ENCODE results near the gene TMEM271. TPM values are rescaled to one million over a fixed set of nuclear protein-coding genes. Genes with fewer than 3 reads are reported as not detected.

TMEM271 gene
- polyA plus RNA-seq (2013): not detected in 2 replicates

- H4K91ac ChIP-seq (ENCODE audit: low read depth, low read length): no peak within 1 kb of the TSS
- no peak within 1 kb of the TSS for H3K9ac ChIP-seq (ENCODE audit: low read length)
- H2BK12ac ChIP-seq (ENCODE audit: low read length): no peak within 1 kb of the TSS
- H4K8ac ChIP-seq (ENCODE audit: low read depth, low read length): no peak within 1 kb of the TSS
- H3K27ac ChIP-seq (ENCODE audit: low read depth, low read length): no peak within 1 kb of the TSS
- H2BK5ac ChIP-seq (ENCODE audit: low read depth, low read length, poor library complexity): no peak within 1 kb of the TSS
- no peaks in the 10 kb centered on the region for H3K79me1 ChIP-seq (ENCODE audit: low read length)
- peaks cover 2 to 5% of the 10 kb centered on the region in 2 experiments for H3K4me1 ChIP-seq (ENCODE audit: control insufficient read depth in 1 of 2, insufficient read depth in 2 of 2, low read length in 2 of 2)
- H3K18ac ChIP-seq (ENCODE audit: low read length): no peak within 1 kb of the TSS
- H3K36me3 ChIP-seq (ENCODE audit: control insufficient read depth in 1 of 2, insufficient read depth in 2 of 2, low read length in 2 of 2): no peaks in the 10 kb centered on the region
- H3K4me3 ChIP-seq (ENCODE audit: low read depth, low read length): no peak within 1 kb of the TSS
- no peak within 1 kb of the TSS for H2AFZ ChIP-seq (ENCODE audit: insufficient read depth, low read length, poor library complexity)
- no CpG with 5 or more reads among the region's 60 CpGs for WGBS (ENCODE audit: extremely low coverage, insufficient coverage, insufficient read length)
- no peak within 1 kb of the TSS for H3K23ac ChIP-seq (ENCODE audit: low read length)
- no peak within 1 kb of the TSS for H4K12ac ChIP-seq (ENCODE audit: low read depth, low read length)
- H3K14ac ChIP-seq (ENCODE audit: low read length): no peak within 1 kb of the TSS
- no peak within 1 kb of the TSS for H3K4ac ChIP-seq (ENCODE audit: low read depth, low read length)
- no peak within 1 kb of the TSS for H2AK5ac ChIP-seq (ENCODE audit: low read length)
- peak within 1 kb of the TSS; percentile 41 for H3K4me2 ChIP-seq (ENCODE audit: low read length)
- H3K79me2 ChIP-seq (ENCODE audit: control insufficient read depth, insufficient read depth, low read length, poor library complexity): no peaks in the 10 kb centered on the region
- peaks cover 17% of the 10 kb centered on the region for H3K9me3 ChIP-seq (ENCODE audit: insufficient read depth, low read depth, low read length)
- H3K27me3 ChIP-seq (ENCODE audit: insufficient read depth, low read length): peaks cover 70% of the 10 kb centered on the region
- no peak for DNase-seq
- no peak within 1 kb of the TSS for H2BK120ac ChIP-seq (ENCODE audit: insufficient read depth, low read length, poor library complexity)
Measured at GRCh38 chr4:576245-576821, at the start of gene TMEM271. Gene TMEM271, minus strand, starts transcription at chr4:576295. Its CDS starts 233 bp downstream, at chr4:576062.

- no peak overlapping the region for H4K91ac ChIP-seq (ENCODE audit: low read depth, low read length)
- no peak overlapping the region for H3K4me3 ChIP-seq (ENCODE audit: low read depth, low read length)
- DNase-seq: no peak
- H2AFZ ChIP-seq (ENCODE audit: insufficient read depth, low read length, poor library complexity): no peak overlapping the region
- no peak overlapping the region for H3K18ac ChIP-seq (ENCODE audit: low read length)
- H3K4me1 ChIP-seq (ENCODE audit: control insufficient read depth in 1 of 2, insufficient read depth in 2 of 2, low read length in 2 of 2): peaks cover 6% of the 10 kb centered on the region in 2 experiments
- H3K27ac ChIP-seq (ENCODE audit: low read depth, low read length): no peak overlapping the region
- H3K36me3 ChIP-seq (ENCODE audit: control insufficient read depth in 1 of 2, insufficient read depth in 2 of 2, low read length in 2 of 2): no peaks in the 10 kb centered on the region
- no peaks in the 10 kb centered on the region for H3K27me3 ChIP-seq (ENCODE audit: insufficient read depth, low read length)
- H3K9ac ChIP-seq (ENCODE audit: low read length): no peak overlapping the region
- no peaks in the 10 kb centered on the region for H3K79me2 ChIP-seq (ENCODE audit: control insufficient read depth, insufficient read depth, low read length, poor library complexity)
- no peak overlapping the region for H3K14ac ChIP-seq (ENCODE audit: low read length)
- no peak overlapping the region for H4K12ac ChIP-seq (ENCODE audit: low read depth, low read length)
- H4K8ac ChIP-seq (ENCODE audit: low read depth, low read length): no peak overlapping the region
- no peak overlapping the region for H2BK5ac ChIP-seq (ENCODE audit: low read depth, low read length, poor library complexity)
- H3K79me1 ChIP-seq (ENCODE audit: low read length): no peaks in the 10 kb centered on the region
- no peak overlapping the region for H2BK120ac ChIP-seq (ENCODE audit: insufficient read depth, low read length, poor library complexity)
- H3K9me3 ChIP-seq (ENCODE audit: insufficient read depth, low read depth, low read length): no peaks in the 10 kb centered on the region
- H3K23ac ChIP-seq (ENCODE audit: low read length): no peak overlapping the region
- H3K4me2 ChIP-seq (ENCODE audit: low read length): no peak overlapping the region
- no peak overlapping the region for H2BK12ac ChIP-seq (ENCODE audit: low read length)
- no CpG with 5 or more reads among the region's 39 CpGs for WGBS (ENCODE audit: extremely low coverage, insufficient coverage, insufficient read length)
- H3K4ac ChIP-seq (ENCODE audit: low read depth, low read length): no peak overlapping the region
- no peak overlapping the region for H2AK5ac ChIP-seq (ENCODE audit: low read length)
Measured at GRCh38 chr4:625631-626161, 49.6 kb upstream of the TMEM271 start.

- Histone ChIP-seq H3K4me3 (ENCODE audit: low read depth, low read length) (no peak within 1 kb of the TSS), H2BK12ac (ENCODE audit: low read length) (no peak within 1 kb of the TSS), H3K36me3 (ENCODE audit: control insufficient read depth in 1 of 2, insufficient read depth in 2 of 2, low read length in 2 of 2) (no peaks in the 10 kb centered on the region), H3K23ac (ENCODE audit: low read length) (no peak within 1 kb of the TSS), H3K18ac (ENCODE audit: low read length) (no peak within 1 kb of the TSS), H3K9me3 (ENCODE audit: insufficient read depth, low read depth, low read length) (no peaks in the 10 kb centered on the region), H3K79me2 (ENCODE audit: control insufficient read depth, insufficient read depth, low read length, poor library complexity) (no peaks in the 10 kb centered on the region), H4K12ac (ENCODE audit: low read depth, low read length) (no peak within 1 kb of the TSS), H2BK120ac (ENCODE audit: insufficient read depth, low read length, poor library complexity) (no peak within 1 kb of the TSS), H2AK5ac (ENCODE audit: low read length) (no peak within 1 kb of the TSS), H3K4me2 (ENCODE audit: low read length) (no peak within 1 kb of the TSS), H3K4me1 (ENCODE audit: control insufficient read depth in 1 of 2, insufficient read depth in 2 of 2, low read length in 2 of 2) (peaks cover 6% of the 10 kb centered on the region in 2 experiments), H3K9ac (ENCODE audit: low read length) (no peak within 1 kb of the TSS), H4K8ac (ENCODE audit: low read depth, low read length) (no peak within 1 kb of the TSS), H3K14ac (ENCODE audit: low read length) (no peak within 1 kb of the TSS), H3K27me3 (ENCODE audit: insufficient read depth, low read length) (no peaks in the 10 kb centered on the region), H3K27ac (ENCODE audit: low read depth, low read length) (no peak within 1 kb of the TSS), H2BK5ac (ENCODE audit: low read depth, low read length, poor library complexity) (no peak within 1 kb of the TSS), H3K79me1 (ENCODE audit: low read length) (no peaks in the 10 kb centered on the region), H4K91ac (ENCODE audit: low read depth, low read length) (no peak within 1 kb of the TSS), H3K4ac (ENCODE audit: low read depth, low read length) (no peak within 1 kb of the TSS), H2AFZ (ENCODE audit: insufficient read depth, low read length, poor library complexity) (no peak within 1 kb of the TSS)
- DNase-seq: no peak
- WGBS (ENCODE audit: extremely low coverage, insufficient coverage, insufficient read length): no CpG with 5 or more reads among the region's 21 CpGs
Measured at GRCh38 chr4:624705-625590, 48.9 kb upstream of the TMEM271 start, which contains the start of gene PDE6B. Gene PDE6B, plus strand, starts transcription at chr4:625573. Its CDS starts 54 bp downstream, at chr4:625627.

GRCh38 chr4:623914-624566 lies 47.9 kb upstream of the TMEM271 start:
- H3K79me1 ChIP-seq (ENCODE audit: low read length): no peaks in the 10 kb centered on the region
- H3K23ac ChIP-seq (ENCODE audit: low read length): no peak overlapping the region
- no peaks in the 10 kb centered on the region for H3K27me3 ChIP-seq (ENCODE audit: insufficient read depth, low read length)
- no peak overlapping the region for H3K4me2 ChIP-seq (ENCODE audit: low read length)
- H3K4me1 ChIP-seq (ENCODE audit: control insufficient read depth in 1 of 2, insufficient read depth in 2 of 2, low read length in 2 of 2): peaks cover 6% of the 10 kb centered on the region in 2 experiments
- no peak overlapping the region for H2BK120ac ChIP-seq (ENCODE audit: insufficient read depth, low read length, poor library complexity)
- H3K18ac ChIP-seq (ENCODE audit: low read length): no peak overlapping the region
- H3K36me3 ChIP-seq (ENCODE audit: control insufficient read depth in 1 of 2, insufficient read depth in 2 of 2, low read length in 2 of 2): no peaks in the 10 kb centered on the region
- H4K12ac ChIP-seq (ENCODE audit: low read depth, low read length): no peak overlapping the region
- WGBS (ENCODE audit: extremely low coverage, insufficient coverage, insufficient read length): no CpG with 5 or more reads among the region's 29 CpGs
- no peak overlapping the region for H3K27ac ChIP-seq (ENCODE audit: low read depth, low read length)
- H4K91ac ChIP-seq (ENCODE audit: low read depth, low read length): no peak overlapping the region
- no peak overlapping the region for H2BK12ac ChIP-seq (ENCODE audit: low read length)
- no peak overlapping the region for H3K9ac ChIP-seq (ENCODE audit: low read length)
- H2AFZ ChIP-seq (ENCODE audit: insufficient read depth, low read length, poor library complexity): no peak overlapping the region
- no peak overlapping the region for H3K14ac ChIP-seq (ENCODE audit: low read length)
- no peak overlapping the region for H2BK5ac ChIP-seq (ENCODE audit: low read depth, low read length, poor library complexity)
- no peak overlapping the region for H3K4ac ChIP-seq (ENCODE audit: low read depth, low read length)
- H3K9me3 ChIP-seq (ENCODE audit: insufficient read depth, low read depth, low read length): no peaks in the 10 kb centered on the region
- DNase-seq: no peak
- H4K8ac ChIP-seq (ENCODE audit: low read depth, low read length): no peak overlapping the region
- no peak overlapping the region for H2AK5ac ChIP-seq (ENCODE audit: low read length)
- H3K79me2 ChIP-seq (ENCODE audit: control insufficient read depth, insufficient read depth, low read length, poor library complexity): no peaks in the 10 kb centered on the region
- H3K4me3 ChIP-seq (ENCODE audit: low read depth, low read length): no peak overlapping the region
